Choroid plexus epithelial cell (primary cell): ENCODE data around the gene ALDH3A1.

Source experiments
- DNase-seq: peaks from one replicate; pipeline ENCODE4 v3.0.0-alpha.2; 2010; ENCODE audit warnings: low read depth
- H3K4me3 ChIP-seq: 2 replicates; pipeline ENCODE4 v1.5.1; 2011; ENCODE audit warnings: low read depth, mild to moderate bottlenecking, control low read depth, low read length, moderate library complexity
- CTCF ChIP-seq: conservative IDR thresholded peaks from 2 replicates; pipeline ENCODE4 v1.5.1; 2011; ENCODE audit warnings: low read depth, mild to moderate bottlenecking, control low read depth, inconsistent platforms, low read length, moderate library complexity

The ALDH3A1 gene

GRCh38 chr17:19713462-19713861 lies 34.6 kb downstream of the ALDH3A1 start:
- TF ChIP-seq CTCF: peak; percentile 36
- DNase-seq: no peak
- H3K4me3 ChIP-seq: no peak overlapping the region

- DNase-seq: no peak
- no peak for TF ChIP-seq CTCF
- no peak overlapping the region for H3K4me3 ChIP-seq
Measured at GRCh38 chr17:19712436-19713004, 35.6 kb downstream of the ALDH3A1 start.

- H3K4me3 ChIP-seq: no peak overlapping the region
- TF ChIP-seq CTCF: no peak
- DNase-seq: no peak
Measured at GRCh38 chr17:19709841-19710240, 38.3 kb downstream of the ALDH3A1 start.

GRCh38 chr17:19708431-19709175 lies 39.5 kb downstream of the ALDH3A1 start:
- no peak for TF ChIP-seq CTCF
- no peak for DNase-seq
- H3K4me3 ChIP-seq: no peak overlapping the region

- TF ChIP-seq CTCF: no peak
- no peak overlapping the region for H3K4me3 ChIP-seq
- DNase-seq: no peak
Measured at GRCh38 chr17:19707728-19708221, 40.3 kb downstream of the ALDH3A1 start.

- no peak for DNase-seq
- no peak for TF ChIP-seq CTCF
- no peak overlapping the region for H3K4me3 ChIP-seq
Measured at GRCh38 chr17:19706791-19707727, 41.0 kb downstream of the ALDH3A1 start.
